GM12875 (cell line): ENCODE results near the gene IGF1.

Experiments
- H3K4me3 ChIP-seq: one replicate; pipeline ENCODE4 v1.5.1; 2011; ENCODE audit warnings: low read depth, low read length, control low read depth
- CTCF ChIP-seq: IDR thresholded peaks from 2 replicates; pipeline ENCODE4 v1.5.1; 2011; ENCODE audit warnings: low read depth, mild to moderate bottlenecking, control low read depth, inconsistent platforms, low read length, moderate library complexity, borderline replicate concordance; ENCODE audit not compliant: insufficient read depth

Gene IGF1

GRCh38 chr12:102514696-102515095 lies 34.3 kb upstream of the IGF1 start:
- no peak overlapping the region for H3K4me3 ChIP-seq
- TF ChIP-seq CTCF, result no peak

- no peak for TF ChIP-seq CTCF
- H3K4me3 ChIP-seq, result no peak overlapping the region
These were observed 33.4 kb upstream of the IGF1 start for GRCh38 chr12:102513739-102514138.

DNA sequence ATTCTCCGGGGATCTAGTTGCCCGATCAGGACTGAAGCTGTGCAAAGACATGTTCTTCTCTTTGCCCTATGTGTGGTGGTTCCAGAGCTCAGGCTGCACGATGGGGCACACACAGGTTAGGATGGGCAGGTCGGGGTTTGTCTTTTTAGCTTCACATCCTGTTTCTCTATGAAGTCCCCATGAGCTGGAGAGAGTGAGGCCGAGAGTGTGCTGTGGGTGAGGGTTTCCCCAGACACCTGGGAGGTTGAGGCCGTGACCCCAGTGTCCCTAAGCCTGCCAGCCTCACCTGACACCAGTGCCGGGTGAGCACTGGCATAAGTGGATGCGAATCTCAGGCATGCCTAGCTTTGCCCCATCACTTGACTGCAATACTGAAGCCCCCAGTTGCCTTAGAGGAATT lies 32.9 kb upstream of the IGF1 start:
- TF ChIP-seq CTCF, result no peak

GRCh38 chr12:102512523-102512922 lies 32.2 kb upstream of the IGF1 start:
- no peak for TF ChIP-seq CTCF

More for the DNA sequence above, 32.9 kb upstream of the IGF1 start:
- no peak overlapping the region for H3K4me3 ChIP-seq

DNA sequence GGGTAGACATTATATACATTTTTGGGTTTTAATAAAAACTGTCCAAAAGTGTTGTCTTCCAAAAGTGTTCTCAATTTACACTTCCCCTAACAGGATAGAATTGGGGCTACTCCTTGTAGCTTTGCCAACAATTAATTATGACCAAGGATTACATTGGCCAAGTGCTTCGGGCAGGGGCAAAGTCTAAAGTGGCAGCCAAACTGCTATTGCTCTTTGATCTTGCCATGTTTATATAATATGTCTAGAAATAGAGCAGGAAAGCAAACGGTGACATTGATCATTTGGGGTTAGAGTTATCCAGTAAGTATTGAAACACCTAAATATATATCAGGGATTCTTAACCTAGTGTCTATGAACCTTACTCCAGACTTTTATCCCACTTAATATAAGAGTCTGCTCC lies 31.2 kb upstream of the IGF1 start:
- no peak overlapping the region for H3K4me3 ChIP-seq
- no peak for TF ChIP-seq CTCF

More at GRCh38 chr12:102512523-102512922, 32.2 kb upstream of the IGF1 start:
- H3K4me3 ChIP-seq, result no peak overlapping the region

DNA sequence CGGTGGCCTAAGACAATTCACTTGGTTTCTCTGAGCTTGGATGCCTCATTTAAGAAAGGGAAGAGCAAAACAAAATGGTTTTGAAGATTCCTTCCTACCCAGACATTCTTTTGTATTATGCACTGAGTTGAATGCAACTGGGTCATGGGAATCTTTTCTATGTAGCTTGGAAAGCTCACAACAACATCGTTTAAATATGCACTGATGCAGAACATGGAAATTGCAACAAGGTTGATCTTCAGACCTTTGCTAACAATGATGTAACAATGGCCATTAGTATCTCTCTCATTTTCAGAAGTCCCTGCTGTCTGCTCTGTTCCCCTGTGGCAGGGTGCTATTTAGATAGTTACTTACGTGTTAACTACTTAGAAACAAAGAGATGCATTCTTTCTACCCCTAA lies 30.1 kb upstream of the IGF1 start:
- TF ChIP-seq CTCF, result no peak
- no peak overlapping the region for H3K4me3 ChIP-seq

- no peak for TF ChIP-seq CTCF
- H3K4me3 ChIP-seq, result no peak overlapping the region
These were observed 29.7 kb upstream of the IGF1 start for GRCh38 chr12:102510031-102510430.
